Progenitor cell of endocrine pancreas (in vitro differentiated cells): ENCODE measurements around the gene CR2. TPM values are rescaled to one million over a fixed set of nuclear protein-coding genes. Genes with fewer than 3 reads are reported as not detected.

ENCODE experiments used
- DNase-seq: peaks from one replicate; pipeline ENCODE4 v3.0.0; 2021; ENCODE audit warnings: low spot score; ENCODE audit not compliant: unreplicated experiment
- H3K27ac Mint-ChIP-seq: 2 replicates; pipeline ENCODE4 v1.8.0; 2021; ENCODE audit warnings: mild to moderate bottlenecking, moderate library complexity, mixed read lengths
- H3K27me3 Mint-ChIP-seq: 2 replicates; pipeline ENCODE4 v1.8.0; 2021; ENCODE audit warnings: mixed read lengths
- H3K36me3 Mint-ChIP-seq: 2 replicates; pipeline ENCODE4 v1.8.0; 2022; ENCODE audit warnings: mixed read lengths; ENCODE audit not compliant: insufficient read depth
- H3K4me1 Mint-ChIP-seq: 2 replicates; pipeline ENCODE4 v1.8.0; 2021; ENCODE audit warnings: low read depth, mixed read lengths
- H3K4me3 Mint-ChIP-seq: 2 replicates; pipeline ENCODE4 v1.8.0; 2021; ENCODE audit warnings: low read depth, mild to moderate bottlenecking, moderate library complexity, mixed read lengths
- H3K9me3 Mint-ChIP-seq: 2 replicates; pipeline ENCODE4 v1.8.0; 2021; ENCODE audit warnings: low read depth, mixed read lengths
- total RNA-seq: library from RNA; stranded (reverse); gene quantifications from 2 replicates; pipeline ENCODE4 v1.2.1, GENCODE V29; 2021
- TF ChIP-seq, protein P1 (sequence below): fragments of 200-600 bp; sonication (generic); IDR thresholded peaks from one replicate; pipeline ENCODE4 v1.5.0; 2021; ENCODE audit warnings: antibody characterized with exemption, mild to moderate bottlenecking; ENCODE audit not compliant: unreplicated experiment

CR2 gene
- total RNA-seq, 1 donor from 2014 or later: 0.17 TPM

DNA sequence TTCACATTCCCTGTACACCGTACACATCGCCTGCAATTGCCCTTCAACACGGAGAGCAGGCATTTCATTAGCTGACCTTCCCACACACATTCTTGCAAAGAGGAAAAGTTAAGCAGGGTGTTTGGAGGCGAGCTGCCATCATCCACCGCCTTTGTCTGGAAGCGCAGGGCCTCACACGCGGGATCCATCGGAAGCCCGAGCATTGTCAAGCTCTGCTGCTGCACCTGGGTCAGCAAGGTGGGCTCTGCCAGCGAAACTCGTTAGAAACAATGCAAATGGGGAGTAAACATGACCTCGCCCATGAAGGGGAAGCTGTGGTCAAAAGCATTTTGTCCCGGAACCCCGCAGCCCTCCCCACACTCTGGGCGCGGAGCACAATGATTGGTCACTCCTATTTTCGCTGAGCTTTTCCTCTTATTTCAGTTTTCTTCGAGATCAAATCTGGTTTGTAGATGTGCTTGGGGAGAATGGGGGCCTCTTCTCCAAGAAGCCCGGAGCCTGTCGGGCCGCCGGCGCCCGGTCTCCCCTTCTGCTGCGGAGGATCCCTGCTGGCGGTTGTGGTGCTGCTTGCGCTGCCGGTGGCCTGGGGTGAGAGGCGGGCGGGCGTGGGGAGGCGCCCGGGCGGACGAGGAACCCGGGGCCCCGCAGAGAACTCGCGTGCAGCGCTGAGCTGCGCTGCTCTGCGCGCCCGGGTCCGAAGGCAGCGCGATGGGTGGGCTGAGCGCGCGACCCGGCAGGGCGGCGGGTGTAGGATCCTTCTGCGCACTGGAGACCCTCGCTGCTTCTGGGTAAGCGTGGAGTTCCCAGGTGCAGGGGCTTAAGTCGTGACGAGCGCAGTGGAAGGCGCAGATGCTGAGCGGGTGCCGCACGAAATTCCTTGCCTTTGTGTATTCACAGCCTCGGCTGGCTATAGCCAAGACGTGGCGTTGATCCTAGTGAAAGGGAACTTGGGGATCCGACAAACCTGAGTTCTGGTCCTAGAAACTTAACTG is 42.0 kb downstream of the CR2 start, which contains the start of gene CR1:
Gene CR1 (plus strand): TSS at position 357 of the 992 bp plus-strand sequence. CDS start 111 bp downstream, at position 468.
- TF ChIP-seq, protein P1, sequence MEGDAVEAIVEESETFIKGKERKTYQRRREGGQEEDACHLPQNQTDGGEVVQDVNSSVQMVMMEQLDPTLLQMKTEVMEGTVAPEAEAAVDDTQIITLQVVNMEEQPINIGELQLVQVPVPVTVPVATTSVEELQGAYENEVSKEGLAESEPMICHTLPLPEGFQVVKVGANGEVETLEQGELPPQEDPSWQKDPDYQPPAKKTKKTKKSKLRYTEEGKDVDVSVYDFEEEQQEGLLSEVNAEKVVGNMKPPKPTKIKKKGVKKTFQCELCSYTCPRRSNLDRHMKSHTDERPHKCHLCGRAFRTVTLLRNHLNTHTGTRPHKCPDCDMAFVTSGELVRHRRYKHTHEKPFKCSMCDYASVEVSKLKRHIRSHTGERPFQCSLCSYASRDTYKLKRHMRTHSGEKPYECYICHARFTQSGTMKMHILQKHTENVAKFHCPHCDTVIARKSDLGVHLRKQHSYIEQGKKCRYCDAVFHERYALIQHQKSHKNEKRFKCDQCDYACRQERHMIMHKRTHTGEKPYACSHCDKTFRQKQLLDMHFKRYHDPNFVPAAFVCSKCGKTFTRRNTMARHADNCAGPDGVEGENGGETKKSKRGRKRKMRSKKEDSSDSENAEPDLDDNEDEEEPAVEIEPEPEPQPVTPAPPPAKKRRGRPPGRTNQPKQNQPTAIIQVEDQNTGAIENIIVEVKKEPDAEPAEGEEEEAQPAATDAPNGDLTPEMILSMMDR: no peak
- peak within 1 kb of the TSS; percentile 4 for H3K27ac Mint-ChIP-seq
- peak; percentile 26 for DNase-seq
- peak within 1 kb of the TSS; percentile 75 for H3K4me3 Mint-ChIP-seq
- H3K4me1 Mint-ChIP-seq: peaks cover 5% of the 10 kb centered on the region
- no peaks in the 10 kb centered on the region for H3K9me3 Mint-ChIP-seq
- peaks cover 47% of the 10 kb centered on the region for H3K27me3 Mint-ChIP-seq
- no peaks in the 10 kb centered on the region for H3K36me3 Mint-ChIP-seq

DNA sequence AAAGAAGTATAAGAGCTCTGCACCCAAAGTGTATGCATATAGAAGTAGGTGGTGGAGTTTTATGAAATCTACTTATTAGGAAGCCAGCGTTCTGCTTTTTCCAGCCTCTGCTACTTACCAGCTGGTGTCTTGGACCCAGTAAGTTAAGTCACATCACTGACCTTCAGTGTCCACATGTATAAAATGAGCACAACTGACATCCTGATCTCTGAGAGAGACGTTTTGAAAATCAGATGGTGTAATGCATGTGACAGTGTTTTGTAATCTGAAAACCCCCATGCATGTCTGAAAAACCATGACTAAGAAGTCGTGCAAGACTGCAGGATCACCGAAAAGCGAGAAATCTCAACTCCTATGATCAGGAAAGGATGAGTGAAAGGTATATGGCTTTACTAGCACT is 43.8 kb downstream of the CR2 start:
- H3K9me3 Mint-ChIP-seq: no peaks in the 10 kb centered on the region
- DNase-seq: no peak
- H3K27me3 Mint-ChIP-seq: peaks cover 64% of the 10 kb centered on the region
- H3K4me3 Mint-ChIP-seq: no peak overlapping the region
- TF ChIP-seq, protein P1: no peak
- no peaks in the 10 kb centered on the region for H3K36me3 Mint-ChIP-seq
- H3K4me1 Mint-ChIP-seq: peaks cover 5% of the 10 kb centered on the region
- no peak overlapping the region for H3K27ac Mint-ChIP-seq

DNA sequence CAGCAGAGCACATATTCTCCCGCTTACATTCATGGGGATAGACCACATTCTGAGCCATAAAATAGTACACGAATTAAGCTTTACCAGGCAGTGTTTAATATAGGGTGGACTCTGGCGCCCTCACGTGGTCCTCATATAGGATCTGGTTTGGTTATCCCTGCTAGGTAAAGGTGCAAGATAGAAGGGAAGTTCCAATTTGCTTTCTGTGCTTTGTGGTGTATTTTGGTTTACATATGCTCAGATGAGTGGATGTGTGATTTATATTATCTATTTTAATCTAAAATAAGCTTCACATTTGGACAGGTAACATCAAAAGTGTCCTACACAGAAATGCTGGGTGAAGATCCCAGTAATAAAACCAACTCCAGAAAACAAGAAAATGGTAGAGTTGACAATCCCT is 45.4 kb downstream of the CR2 start:
- TF ChIP-seq, protein P1: peak; percentile 92
- peak; percentile 24 for DNase-seq
- peaks cover 76% of the 10 kb centered on the region for H3K27me3 Mint-ChIP-seq

DNA sequence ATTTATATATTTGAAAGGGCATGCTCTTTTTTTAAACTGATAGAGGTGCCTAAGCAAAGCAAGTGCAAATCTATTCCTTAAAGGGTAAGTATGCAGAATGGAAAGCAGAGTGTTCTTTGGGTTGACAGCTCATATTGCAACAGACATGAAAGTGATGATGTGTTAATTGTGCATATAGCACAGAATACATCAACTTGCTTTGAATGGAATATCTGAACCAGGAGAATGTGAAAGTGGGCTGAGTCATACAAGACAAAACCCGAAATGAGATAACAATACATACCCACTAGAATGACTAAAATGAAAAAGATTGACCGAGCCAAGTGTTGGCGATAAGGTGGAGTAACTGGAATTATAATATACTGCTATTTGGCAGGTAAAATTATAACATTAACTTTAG is 46.2 kb downstream of the CR2 start:
- Mint-ChIP-seq H3K4me3 (no peak overlapping the region), H3K4me1 (peaks cover 5% of the 10 kb centered on the region), H3K27me3 (peaks cover 75% of the 10 kb centered on the region), H3K36me3 (no peaks in the 10 kb centered on the region), H3K9me3 (no peaks in the 10 kb centered on the region), H3K27ac (no peak overlapping the region)
- TF ChIP-seq, protein P1: no peak
- no peak for DNase-seq

More for the DNA sequence above, 45.4 kb downstream of the CR2 start:
- Mint-ChIP-seq H3K4me3 (no peak overlapping the region), H3K4me1 (peaks cover 5% of the 10 kb centered on the region), H3K36me3 (no peaks in the 10 kb centered on the region), H3K9me3 (no peaks in the 10 kb centered on the region), H3K27ac (no peak overlapping the region)

DNA sequence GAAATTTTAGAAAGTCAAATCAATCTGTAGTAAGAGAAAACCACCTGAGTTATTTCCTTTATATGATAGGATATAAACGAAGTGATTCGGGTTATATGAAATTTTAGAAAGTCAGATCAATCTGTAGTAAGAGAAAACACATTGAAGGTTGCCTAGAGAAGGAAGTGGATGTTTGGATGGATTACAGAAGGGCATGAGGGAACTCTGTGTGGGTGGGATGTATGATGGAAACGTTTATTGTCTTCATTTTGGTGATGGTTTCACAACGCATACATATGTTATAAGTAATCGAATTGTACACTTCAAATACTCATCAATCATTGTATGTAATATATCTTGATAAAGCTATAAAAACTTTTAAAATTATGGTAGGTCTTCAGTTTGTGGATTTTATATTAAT is 46.9 kb downstream of the CR2 start:
- Mint-ChIP-seq H3K36me3 (no peaks in the 10 kb centered on the region), H3K27me3 (peaks cover 68% of the 10 kb centered on the region), H3K9me3 (no peaks in the 10 kb centered on the region), H3K27ac (no peak overlapping the region), H3K4me1 (no peaks in the 10 kb centered on the region), H3K4me3 (no peak overlapping the region)
- DNase-seq: no peak
- TF ChIP-seq, protein P1: no peak
